Muscle of arm (tissue), 12 donors: ENCODE results near the gene BNIP2. TPM values are rescaled to one million over a fixed set of nuclear protein-coding genes. Genes with fewer than 3 reads are reported as not detected.
"Not testable (repeated sequence)": the region's sequence is repeated elsewhere in the genome, so short reads cannot be mapped to it uniquely, and the experiment has no call there.

ENCODE experiments used
- DNase-seq: peaks from one replicate; pipeline ENCODE4 v3.0.0-alpha.2; 2013
- polyA plus RNA-seq, 12 donors: library from polyadenylated mRNA; unstranded; fragments of 120-200 nt; gene quantifications; one replicate each; pipeline ENCODE4 v1.2.1, GENCODE V29; 2013; ENCODE audit not compliant: insufficient read length in 12 of 12

Gene BNIP2
- polyA plus RNA-seq, 12 donors = 50.6 to 90.6 (median 59.9) TPM; not detected in 1

DNA sequence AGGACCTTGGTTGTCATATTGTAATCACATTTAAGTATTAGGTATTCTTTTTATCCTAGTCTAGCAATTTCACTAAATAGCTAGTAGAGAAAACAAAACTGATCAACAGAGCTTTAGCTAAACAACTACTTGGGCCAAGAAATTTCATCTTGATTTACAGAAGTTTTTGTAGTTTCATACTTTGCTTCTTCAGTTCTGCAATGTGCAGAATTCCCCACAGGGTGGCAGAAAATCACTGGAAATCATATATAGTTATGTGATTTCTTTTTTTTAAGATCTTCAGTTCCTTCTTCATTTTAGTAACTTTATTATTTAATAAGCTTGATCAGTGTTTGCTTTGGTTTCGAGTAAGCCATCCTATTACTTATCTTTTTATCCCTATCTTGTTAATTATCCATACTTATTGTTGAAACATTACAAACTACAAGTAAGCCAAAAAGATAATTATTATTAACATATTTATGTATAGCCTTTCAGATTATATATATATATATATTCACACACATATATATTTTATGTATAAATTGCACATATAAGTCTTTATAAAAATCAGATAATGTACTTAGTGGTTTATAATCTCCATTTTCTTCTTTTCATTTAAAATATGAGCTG lies 2.2 kb upstream of the BNIP2 start:
- DNase-seq = peak; percentile 59

DNA sequence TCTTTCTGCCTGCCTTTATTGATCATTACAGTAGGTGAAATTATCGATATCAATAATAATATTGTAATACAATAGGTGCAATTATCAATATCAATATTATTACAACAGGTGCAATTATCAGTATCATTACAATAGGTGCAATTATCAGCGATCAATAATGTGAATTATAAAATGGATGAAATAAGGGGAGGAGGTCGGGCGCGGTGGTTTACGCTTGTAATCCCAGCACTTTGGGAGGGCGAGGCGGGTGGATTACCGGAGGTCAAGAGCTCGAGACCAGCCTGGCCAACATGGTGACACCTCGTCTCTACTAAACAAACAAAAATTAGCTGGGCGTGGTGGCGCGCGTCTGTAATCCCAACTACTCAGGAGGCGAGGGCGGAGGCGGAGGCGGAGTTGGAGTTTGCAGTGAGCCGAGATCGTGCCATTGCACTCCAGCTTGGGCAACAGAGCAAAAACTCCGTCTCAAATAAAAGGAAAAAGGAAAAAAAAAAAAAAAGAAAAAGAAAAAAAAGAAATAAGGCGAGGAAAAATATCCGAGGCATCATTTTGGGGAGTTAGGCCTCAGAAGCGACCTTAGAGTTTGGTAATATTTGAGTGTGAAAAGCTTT lies 611 bp upstream of the BNIP2 start:
- DNase-seq = peak; percentile 46

DNA sequence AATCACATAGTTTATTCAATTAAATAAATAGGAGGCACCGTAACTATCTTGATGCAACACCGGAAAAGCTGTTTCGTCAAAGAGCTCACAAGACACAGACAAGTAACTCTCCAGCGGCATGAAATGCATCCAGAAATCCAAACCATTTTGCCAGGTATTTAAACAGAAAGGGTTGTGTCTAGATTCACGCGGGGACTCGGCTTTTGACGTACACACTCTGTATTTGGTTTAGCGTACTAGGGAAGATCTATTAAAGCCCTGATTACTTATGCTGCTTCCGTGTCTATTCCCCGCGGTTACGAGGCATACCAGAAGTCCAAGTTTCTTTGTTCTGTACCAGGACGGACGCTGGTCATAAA lies 718 bp downstream of the BNIP2 start:
- peak; percentile 38 for DNase-seq

DNA sequence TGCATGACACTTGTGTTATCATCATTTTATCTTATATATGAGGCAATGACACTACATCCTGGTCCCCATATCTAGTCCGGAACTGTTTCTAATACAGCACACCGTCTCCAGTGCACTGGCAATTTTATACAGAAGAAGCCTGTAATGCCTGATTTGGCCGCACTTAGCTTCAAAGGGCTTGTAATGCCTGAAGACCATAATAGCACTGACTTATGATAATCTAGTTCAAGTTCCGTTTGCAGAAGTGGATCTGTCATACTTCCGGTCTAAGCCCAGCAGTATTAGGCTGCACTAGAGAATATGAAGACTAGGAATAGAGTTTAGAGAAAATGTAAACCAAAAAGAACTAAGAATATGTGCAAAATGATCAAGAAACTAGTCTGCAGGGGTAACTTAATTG lies 1.3 kb downstream of the BNIP2 start:
- DNase-seq = no peak

DNA sequence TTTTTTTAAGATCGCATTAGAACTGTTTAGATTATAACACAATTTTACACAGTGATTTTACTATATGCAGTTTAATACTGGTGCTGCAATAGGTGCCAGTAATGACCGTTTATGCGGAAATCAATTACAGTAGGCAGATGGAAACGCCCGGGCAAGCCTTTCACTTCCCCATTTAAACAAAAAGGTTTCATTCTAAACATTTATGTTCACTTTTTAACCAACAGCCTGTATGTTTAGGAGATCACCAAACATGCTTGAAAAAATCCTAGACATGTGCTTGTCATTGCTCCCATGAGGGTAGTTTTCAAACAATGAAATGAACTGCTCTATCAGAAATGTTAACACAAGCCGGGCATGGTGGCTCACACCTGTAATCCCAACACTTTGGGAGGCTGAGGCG lies 2.7 kb downstream of the BNIP2 start:
- DNase-seq = no peak

DNA sequence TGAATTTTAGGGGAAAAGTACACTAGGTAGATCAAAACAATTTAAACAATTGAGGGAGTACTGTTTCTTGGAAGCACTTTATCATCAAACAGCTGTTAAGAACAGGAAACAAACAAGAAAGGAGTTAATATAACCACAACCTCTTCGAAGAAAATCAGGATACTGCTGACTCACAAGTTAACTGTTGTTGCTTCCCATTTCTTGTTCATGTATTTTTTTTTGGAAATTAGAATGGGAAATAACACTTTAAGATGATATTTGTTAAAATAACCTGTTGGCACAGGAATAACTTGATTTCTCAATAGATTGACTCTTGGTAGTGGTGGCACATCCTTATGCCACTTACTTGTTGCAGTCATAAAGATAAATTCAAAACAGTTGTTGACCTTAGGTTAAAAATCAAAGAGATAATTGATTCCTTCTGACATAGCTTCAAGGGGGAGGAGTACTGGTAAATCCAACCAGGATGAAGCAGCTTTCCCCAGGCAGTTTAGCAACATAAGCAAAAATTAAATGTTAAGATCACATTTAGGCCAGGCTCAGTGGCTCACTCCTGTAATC lies 3.3 kb downstream of the BNIP2 start:
- no peak for DNase-seq

DNA sequence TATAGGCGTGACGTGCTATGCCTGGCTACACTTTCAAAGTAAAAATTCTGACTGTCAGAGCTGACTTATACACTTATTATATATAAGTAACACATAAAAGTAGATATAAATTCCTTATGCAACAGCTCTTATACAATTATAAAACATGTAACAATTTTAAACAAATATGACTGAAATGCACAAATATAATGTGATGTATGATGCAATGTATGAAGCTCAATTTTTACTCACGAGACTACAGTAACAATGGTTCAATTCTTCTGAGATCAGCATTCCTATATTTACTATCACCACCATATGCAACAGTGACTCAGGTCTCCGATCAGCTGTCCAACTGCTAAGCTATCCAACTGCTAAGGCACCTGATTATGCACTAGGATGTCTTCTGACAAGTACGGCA lies 8.2 kb downstream of the BNIP2 start:
- no peak for DNase-seq

DNA sequence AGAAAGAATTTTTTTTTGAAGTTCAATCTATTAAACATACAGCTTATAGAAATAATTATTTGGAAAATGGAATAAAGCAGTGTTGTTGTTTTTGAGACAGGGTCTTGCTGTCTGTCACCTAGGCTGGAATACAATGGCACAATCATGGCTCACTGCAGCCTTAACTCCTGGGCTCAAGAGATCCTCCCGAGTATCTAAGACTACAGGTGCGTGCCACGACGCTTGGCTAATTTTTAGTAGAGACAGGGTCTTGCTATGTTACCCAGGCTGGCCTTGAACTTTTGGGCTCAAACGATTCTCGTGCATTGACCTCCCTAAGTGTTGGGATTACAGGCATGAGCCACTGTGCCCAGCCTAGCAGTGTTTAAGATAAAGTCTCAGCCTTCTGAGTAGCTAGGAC lies 8.8 kb downstream of the BNIP2 start:
- no peak for DNase-seq

DNA sequence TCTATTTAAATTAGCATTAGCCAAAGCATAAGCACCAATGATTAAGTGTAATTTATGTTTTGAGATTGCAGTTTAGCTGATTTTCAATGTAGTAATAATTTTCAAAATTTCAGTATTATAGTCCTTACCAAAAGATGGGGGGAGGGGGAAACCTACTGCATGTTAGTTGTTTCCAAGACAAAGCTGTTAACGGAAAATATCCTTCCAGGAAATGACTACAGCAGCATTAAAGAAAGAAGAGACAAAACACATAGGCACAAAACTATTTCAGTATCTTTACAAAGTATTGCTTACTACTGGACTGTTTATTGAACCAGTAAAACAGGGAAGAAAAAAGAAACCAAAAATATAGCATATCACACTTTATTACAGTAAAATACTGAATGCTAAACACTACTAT lies 10.5 kb downstream of the BNIP2 start:
- DNase-seq = no peak

DNA sequence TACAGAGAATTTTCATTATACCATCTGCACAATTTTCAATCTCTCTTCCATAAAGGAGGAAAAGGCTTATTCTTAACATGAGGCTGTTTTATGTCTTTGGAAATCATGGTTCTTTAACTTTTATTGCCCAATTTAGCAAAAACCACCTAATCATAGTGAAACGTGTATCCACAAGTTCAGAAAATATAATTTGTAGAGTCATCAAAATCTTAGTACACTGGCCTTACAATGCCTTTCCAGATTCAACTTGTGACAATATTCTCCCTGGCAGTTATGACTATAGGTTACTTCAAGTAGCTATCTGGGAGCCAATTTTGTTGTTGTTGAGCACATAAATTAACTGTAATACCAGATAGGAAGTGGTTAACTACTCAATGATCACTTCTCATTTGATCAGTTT lies 10.9 kb downstream of the BNIP2 start:
- no peak for DNase-seq

DNA sequence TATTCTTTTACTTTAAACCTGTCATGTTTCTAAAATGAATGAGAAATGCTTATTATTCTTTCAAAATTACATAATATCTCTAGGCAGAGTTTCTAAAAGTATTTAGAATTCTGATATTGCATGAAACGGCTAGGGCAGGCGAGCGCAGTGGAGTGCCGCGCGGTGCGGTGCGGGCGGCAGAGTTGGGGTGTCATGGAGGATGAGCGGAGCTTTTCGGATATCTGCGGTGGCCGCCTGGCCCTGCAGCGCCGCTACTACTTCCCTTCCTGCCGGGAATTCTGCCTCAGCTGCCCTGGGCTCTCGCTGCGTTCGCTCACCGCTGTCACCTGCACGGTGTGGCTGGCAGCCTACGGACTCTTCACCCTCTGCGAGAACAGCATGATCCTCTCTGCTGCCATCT lies 12.6 kb downstream of the BNIP2 start:
- DNase-seq = no peak

DNA sequence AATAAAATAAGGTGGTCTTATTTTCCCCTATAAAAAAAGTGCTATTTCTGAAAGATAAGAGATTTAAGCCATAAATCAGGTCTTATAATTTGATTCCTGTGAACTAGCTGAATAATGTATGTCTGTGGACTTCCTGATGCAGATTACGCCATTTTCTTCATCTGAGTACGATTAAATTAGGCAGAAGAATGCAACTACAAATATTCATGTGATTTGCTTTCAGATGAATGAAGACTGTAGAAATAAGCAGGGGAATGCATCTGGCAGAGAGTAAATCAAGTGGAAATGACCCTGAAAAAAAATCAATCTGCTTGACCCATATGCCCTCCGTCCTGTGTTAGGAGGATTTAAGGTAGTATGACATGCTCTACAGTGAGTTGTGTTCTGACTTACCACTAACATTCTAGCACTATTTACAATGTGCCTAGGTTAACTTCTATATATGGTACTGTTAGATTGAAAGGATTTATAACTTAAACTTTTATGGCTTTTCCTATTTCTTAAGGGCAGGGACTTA lies 14.7 kb downstream of the BNIP2 start:
- DNase-seq = no peak

DNA sequence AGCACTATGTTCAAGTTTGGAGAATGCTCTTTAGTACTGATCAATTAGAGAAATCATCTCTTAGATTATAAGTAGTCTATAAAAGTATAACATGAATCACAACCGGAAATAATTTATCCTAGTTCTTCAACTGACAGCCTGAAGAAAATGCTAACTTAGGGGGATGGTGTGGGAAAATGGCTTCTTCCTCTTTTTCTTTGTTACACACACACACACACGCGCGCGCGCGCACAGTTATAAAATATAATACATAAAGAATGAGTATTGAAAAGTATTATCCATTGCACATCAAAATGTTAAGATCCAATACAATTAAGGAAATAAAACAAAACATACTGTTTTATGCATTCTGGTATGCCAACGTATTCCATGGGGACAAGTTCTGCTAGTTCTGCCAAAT lies 20.6 kb downstream of the BNIP2 start:
- DNase-seq = no peak

DNA sequence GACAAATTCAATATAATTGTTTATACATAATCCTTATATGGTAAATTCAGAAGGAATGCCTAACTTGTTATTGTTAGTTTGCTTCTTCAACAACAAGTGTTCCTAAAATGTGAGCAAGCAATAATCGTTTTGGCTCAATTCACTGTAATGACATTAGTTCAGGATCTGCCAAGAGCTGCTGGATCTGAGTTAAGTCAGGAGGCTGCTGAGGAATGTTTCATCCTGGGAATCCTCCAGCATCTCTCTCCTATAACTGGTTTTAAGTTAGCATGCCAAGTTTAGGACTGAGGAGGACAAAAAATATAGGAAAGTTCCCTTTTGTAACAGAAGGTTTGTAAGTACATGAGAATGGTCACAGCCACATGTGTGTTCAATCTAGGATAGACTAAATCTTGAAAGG lies 26.9 kb downstream of the BNIP2 start:
- peak; percentile 89 for DNase-seq

DNA sequence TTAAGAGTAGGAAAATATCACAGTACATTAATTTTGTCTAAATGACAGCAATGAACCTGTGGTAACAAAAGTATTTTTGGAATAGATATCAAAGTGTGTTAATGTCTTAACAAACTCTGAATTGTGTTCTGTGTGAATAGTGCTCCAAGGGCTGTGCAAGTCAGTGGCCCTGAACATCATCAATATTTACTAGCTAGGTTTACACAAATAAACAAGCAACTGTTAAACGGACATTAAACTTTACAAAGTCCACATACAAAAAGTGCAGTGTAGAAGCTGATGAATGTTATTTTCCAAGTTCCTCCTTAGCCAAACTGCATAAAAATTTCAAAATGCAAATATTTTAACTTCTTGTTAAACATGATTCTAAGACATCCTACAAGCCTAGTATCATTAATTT lies 29.8 kb downstream of the BNIP2 start:
- no peak for DNase-seq

DNA sequence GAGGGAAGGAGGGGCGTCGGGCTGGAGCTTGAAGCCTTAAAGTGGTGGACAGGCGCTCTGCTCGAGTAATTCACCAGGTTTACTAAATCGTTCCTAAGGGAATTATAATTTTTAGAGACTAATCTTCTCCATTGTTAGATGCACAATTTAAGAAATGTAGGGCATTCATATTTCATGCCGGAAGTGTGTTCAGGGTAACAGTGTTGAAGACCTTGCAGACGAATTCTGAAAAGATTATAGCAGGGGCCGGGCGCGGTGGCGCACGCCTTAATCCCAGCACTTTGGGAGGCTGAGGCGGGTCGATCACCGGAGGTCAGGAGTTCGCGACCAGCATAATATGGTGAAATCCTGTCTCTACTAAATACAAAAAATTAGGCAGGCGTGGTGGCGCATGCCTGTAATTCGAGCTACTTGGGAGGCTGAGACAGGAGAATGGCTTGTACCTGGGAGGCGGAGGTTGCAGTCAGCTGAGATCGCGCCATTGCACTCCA lies 31.4 kb downstream of the BNIP2 start:
- DNase-seq = no peak

DNA sequence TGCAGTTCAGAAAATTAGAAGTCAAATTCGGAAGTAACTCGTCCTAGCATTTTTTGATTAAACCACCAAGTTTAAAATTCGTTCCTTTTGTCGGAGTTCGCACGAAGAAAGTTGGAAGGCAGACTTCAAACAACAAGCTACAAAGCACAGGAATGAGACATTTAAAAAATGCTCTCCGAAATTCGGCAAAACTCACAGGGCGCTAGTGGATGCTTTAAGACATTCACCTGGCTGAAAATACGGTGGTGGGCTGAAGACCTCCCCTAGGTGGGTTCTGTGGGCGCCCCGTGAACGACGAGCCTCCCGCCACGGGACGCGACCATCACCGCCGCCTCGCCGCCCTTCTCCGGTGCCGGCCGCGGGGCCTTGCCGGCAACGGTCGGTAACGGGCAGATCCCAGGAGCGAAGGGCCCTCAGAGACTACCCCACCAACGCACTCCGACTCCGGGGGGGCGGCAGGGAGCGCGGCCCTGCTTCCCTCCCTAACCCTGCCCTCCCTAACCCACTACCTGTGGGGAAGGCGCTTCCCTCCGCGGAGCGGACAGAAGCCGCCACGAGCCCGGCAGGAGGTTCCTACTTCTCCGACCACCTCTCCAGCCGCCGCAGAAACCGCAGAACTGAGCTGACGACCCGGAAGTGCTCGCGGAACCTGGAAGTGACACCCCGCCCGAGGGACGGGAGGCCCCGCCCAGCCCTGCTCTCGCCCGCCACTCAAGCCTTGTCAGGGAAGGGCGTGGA lies 32.1 kb downstream of the BNIP2 start, which contains the start of gene GTF2A2:
Gene GTF2A2 (minus strand): TSS at position 619 of the 738 bp plus-strand sequence. CDS start 5,238 bp downstream, outside the sequence.
- peak; percentile 95 for DNase-seq

DNA sequence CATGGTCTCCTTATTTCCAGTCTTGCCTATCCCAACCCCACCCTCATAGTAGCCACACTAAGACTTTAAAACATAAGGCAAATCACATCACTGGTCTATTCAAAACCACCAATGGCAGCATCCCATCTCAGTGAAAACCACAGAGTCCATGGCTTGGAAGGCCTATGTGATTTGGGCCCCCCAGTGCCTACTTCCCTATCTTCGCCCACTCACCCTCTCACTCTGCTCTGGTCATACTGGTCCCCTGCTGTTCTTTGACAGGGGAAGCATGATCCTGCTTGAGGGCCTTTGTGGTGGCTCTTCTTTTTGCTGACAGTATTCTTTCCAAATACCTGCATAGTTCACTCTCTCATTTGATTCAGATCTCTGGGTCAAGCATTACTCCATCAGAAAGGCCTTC lies 35.1 kb downstream of the BNIP2 start:
- DNase-seq = no peak

DNA sequence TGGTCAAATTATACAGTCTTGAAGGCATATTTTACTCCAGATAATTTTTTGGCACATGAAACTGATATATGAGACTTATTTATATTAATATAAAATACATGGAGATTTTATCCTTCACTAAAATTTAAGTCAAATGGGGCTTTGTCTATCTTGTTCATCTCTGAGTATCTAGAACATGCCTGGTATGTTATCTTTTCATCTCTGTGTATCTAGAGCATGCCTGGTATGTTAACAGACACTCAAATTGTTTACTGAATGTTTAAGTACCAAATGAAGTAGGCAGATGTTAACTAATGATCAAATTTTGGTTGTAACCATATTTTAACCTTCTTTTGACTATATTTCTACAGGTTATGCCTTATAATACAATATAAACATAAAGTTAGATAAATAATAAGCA lies 39.5 kb downstream of the BNIP2 start:
- no peak for DNase-seq

DNA sequence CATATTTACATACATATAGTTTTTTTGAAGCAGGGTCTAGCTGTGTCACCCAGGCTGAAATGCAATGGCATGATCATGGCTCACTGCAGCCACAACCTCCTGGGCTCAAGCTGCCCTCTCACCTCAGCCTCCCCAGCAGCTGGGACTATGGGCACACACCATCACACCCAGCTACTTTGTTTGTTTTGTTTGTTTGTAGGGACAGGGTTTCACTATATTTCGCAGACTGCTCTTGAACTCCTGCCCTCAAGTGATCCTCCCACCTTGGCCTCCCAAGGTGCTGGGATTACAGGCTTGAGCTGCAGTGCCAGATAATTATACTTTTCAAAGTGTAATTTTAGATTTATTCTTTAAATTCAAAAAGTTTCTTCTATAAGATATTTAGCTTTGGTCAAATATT lies 42.0 kb downstream of the BNIP2 start:
- no peak for DNase-seq

DNA sequence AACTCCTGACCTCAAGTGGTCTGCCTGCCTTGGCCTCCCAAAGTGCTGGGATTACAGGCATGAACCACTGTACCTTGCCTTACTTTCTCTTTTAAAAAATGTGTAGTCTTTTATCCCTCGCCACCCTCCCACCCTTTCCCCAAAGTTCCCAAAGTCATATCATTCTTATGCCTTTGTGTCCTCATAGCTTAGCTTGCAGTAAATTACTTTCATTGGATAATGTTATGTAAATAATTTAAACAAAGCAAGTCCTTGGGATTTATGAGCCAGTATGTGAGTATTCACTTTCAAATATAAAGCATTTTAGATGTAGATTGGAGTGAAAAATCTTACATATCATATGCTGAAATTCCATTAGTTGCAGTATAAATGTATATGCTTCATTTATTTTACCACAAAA lies 42.8 kb downstream of the BNIP2 start:
- no peak for DNase-seq

DNA sequence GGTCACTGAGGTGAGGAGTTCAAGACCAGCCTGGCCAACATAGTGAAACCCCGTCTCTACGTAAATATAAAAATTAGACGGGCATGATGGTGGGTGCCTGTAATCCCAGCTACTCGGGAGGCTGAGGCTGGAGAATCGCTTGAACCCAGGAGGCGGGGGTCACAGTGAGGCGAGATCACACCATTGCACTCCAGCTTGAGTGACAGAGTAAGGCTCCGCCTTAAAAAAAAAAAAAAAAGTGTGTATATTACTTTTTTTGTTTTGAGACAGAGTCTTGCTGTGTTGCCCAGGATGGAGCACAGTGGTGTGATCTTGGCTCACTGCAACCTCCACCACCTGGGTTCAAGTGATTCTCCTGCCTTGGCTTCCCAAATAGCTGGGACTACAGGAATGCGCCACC lies 43.3 kb downstream of the BNIP2 start:
- not testable (repeated sequence) for DNase-seq

DNA sequence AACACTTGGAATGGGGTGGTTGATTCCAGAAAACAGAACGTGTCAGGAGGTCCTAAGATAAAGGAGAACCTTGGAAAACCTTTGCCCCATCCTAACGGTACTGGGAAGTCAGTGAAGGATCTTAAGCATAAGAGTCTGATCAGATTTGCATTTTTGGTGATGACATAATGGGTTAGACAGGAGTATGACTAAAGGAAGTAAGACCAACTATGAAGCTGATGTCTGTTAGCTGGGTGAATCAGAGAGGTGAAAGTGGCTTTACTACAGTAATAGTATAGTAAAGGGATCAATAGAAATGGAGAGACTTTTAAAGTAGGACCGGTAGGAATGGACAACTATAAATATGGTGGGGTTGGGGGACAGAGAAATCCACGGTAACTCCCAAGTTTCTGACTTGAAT lies 44.4 kb downstream of the BNIP2 start:
- no peak for DNase-seq
